Erythroblast (primary cell): ENCODE data around the gene IL36G.
"Not testable (repeated sequence)": the region's sequence is repeated elsewhere in the genome, so short reads cannot be mapped to it uniquely, and the experiment has no call there.

ENCODE experiments used
- GATA1 ChIP-seq: IDR thresholded peaks from 2 replicates; pipeline ENCODE4 v1.6.1; 2011; ENCODE audit warnings: low read depth, mild to moderate bottlenecking, control low read depth, low read length, moderate library complexity
- POLR2A ChIP-seq: IDR thresholded peaks from 2 replicates; pipeline ENCODE4 v1.6.1; 2011; ENCODE audit warnings: mild to moderate bottlenecking, low read length

- TF ChIP-seq POLR2A, GATA1: not testable (repeated sequence)
Observed at GRCh38 chr2:112934117-112934516, 43.7 kb upstream of the IL36G start.
